GM13977 (cell line): ENCODE data around the gene HNF4A.

ENCODE experiments used
- DNase-seq: peaks from one replicate; pipeline ENCODE4 v3.0.0; 2012; ENCODE audit warnings: low spot score
- in situ Hi-C: fragments of 300-500 bp; cut with MboI; formaldehyde crosslinking; loops from one replicate; pipeline ENCODE4 v1.12.0; 2022; ENCODE audit warnings: low sequenced_read_pairs, low pct_unique_long_range_greater_than_20kb, mixed read lengths, inconsistent platforms; ENCODE audit not compliant: unreplicated experiment
- TF ChIP-seq, protein P1 (sequence below): IDR thresholded peaks from 2 replicates; pipeline ENCODE4 v1.5.1; 2012; ENCODE audit warnings: mild to moderate bottlenecking, control low read depth; ENCODE audit not compliant: insufficient read depth; ENCODE audit errors: extremely low read depth, missing control alignments

HNF4A gene

DNA sequence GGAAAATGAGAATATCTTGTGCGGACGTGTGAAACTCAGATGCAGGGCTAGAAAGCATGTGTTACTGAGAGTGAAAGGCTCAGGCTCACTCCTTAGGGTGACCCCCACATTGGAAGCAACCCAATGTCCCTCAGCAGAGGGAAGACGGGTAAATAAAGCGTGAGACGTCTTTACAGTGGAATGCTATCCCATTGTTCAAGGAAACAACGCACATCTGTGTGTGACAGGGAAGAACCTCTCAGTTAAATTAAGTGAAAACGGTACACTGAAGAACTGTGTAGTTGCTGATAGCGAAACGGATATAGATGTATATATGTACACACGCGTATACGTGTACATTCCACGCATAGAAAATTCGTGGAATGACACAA, 839 bp downstream of the HNF4A start:
- DNase-seq = no peak
- in situ Hi-C loops = no loop called here
- TF ChIP-seq, protein P1, sequence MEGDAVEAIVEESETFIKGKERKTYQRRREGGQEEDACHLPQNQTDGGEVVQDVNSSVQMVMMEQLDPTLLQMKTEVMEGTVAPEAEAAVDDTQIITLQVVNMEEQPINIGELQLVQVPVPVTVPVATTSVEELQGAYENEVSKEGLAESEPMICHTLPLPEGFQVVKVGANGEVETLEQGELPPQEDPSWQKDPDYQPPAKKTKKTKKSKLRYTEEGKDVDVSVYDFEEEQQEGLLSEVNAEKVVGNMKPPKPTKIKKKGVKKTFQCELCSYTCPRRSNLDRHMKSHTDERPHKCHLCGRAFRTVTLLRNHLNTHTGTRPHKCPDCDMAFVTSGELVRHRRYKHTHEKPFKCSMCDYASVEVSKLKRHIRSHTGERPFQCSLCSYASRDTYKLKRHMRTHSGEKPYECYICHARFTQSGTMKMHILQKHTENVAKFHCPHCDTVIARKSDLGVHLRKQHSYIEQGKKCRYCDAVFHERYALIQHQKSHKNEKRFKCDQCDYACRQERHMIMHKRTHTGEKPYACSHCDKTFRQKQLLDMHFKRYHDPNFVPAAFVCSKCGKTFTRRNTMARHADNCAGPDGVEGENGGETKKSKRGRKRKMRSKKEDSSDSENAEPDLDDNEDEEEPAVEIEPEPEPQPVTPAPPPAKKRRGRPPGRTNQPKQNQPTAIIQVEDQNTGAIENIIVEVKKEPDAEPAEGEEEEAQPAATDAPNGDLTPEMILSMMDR = no peak

DNA sequence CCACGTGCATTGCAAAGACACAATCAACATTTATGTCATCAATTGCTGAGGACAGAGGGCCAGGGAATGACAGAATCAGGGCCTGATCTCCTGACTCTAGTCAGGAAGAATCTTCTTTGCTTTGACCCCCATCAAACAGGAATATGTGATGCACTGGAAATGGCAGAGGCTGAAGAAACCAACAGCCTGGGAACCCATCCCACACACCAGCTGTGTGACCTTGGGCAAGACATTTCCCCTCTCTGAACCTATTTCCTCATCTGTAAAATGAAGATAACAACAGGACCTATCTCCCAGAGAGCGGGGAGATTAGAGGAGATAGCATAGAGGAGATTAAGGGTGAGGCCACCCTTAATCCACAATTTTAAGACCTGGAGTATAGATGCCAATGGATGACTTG, 1.5 kb downstream of the HNF4A start:
- in situ Hi-C loops = no loop called here
- no peak for DNase-seq
- TF ChIP-seq, protein P1 = no peak

DNA sequence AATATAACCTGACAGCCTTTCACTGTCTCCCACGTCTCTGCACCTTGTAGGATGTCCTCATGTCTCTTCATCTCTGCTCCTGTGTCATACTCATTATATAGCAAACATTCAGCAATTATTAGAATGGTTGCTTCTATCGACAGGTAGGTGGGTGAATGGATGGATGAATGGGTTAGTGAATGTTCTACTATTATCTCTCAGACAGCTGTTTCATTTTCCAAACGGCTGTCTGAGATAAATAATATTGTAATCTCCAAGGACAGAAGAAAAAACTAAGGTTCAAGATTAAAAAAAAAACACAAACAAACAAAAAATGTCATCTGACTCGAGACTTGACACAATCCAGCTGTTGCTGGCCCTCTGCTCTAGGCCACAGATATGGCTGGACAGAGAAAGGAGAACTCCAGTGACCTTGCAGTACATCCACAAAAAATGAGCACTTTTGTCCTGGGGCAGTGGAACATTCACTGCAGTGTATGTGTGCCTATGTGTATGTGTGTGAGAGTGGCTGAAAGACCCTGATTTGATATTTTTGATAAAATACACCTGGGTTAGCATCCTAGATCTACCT, 2.1 kb downstream of the HNF4A start:
- TF ChIP-seq, protein P1 = no peak
- DNase-seq = no peak
- in situ Hi-C loops = no loop called here

DNA sequence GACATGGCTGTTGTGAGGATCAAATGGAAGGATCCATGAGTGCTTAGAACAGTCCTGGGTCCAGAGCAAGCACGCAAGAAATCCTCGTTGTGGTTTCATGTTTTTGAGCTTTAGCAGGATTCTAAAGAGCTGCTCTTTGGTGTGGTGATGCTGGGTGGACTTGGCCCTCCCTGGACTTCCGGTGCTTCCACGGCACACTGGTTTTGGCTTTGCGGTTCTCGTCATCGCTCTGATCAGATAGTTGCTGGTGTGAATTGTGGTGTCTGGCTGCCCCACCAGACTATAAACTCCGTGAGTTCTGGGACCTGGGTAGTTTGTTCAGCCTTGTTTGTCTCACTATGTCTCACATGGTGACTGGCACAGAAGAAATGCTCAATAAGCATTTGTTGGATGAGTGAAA, 3.3 kb downstream of the HNF4A start:
- in situ Hi-C loops = no loop called here
- no peak for DNase-seq
- TF ChIP-seq, protein P1 = no peak

DNA sequence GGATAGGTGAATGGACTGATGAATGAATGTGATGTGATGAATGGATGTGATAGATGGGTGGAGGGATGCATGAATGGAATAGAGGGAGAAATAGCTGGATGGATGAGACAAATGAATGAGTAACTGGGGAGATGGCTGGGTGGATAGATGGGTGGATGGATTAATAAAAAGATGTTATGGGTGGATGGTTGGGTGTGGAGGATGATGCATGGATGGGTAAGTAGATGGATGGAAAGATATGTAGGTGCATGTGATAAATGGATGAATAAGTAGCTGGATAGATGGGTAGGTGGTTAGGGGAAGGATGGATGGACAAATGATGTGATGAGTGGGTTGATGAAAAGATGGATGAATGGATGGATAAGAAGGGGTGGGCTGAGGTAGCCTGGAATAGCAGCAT, 4.7 kb downstream of the HNF4A start:
- TF ChIP-seq, protein P1 = no peak
- no peak for DNase-seq
- in situ Hi-C loops = no loop called here

DNA sequence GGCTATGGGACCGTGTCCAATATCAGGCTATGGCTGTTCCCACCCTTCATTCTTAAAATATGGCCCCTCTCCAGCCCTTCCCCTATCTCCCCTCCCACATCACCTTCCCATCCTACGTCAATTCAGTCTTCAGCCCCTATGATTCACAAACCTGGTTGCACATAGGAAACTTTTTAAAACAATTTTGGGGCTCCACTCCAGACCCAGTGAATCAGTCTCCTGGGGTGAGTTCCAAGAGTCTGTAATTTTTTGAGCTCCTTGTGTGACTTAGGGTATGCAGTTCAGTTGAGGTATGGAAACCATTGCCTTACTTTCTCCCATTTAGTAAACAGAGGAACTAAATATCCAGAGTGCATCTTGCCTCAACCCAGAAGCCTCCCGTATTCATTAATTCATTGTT, 5.5 kb downstream of the HNF4A start:
- in situ Hi-C loops = no loop called here
- no peak for DNase-seq

More for the DNA sequence above, 5.5 kb downstream of the HNF4A start:
- TF ChIP-seq, protein P1 = no peak
